Upper lobe of left lung (tissue), 6 donors: ENCODE measurements around the gene COPG2. TPM values are rescaled to one million over a fixed set of nuclear protein-coding genes. Genes with fewer than 3 reads are reported as not detected.

Experiments used
- ATAC-seq, 2 donors: fragments of 200-7000 bp; cut with Tn5 transposase; one replicate each; pipeline ENCODE4 v1.9.1; 2022; ENCODE audit warnings: mild to moderate bottlenecking in 2 of 2, moderate library complexity in 2 of 2; ENCODE audit not compliant: low FRiP score in 2 of 2
- DNase-seq, 2 donors: peaks; one replicate each; pipeline ENCODE4 v3.0.0-alpha.2; 2019 to 2020
- H3K27ac ChIP-seq, 4 donors: fragments of 200-600 bp; sonication (generic); one replicate each; pipeline ENCODE4 v1.5.1; 2016 to 2019
- H3K27me3 ChIP-seq, 4 donors: fragments of 200-600 bp; sonication (generic); one replicate each; pipeline ENCODE4 v1.5.1; 2017 to 2019
- H3K36me3 ChIP-seq, 4 donors: fragments of 200-600 bp; sonication (generic); one replicate each; pipeline ENCODE4 v1.5.1; 2016 to 2019
- H3K4me1 ChIP-seq, 4 donors: fragments of 200-600 bp; sonication (generic); one replicate each; pipeline ENCODE4 v1.5.1; 2018 to 2019
- H3K4me3 ChIP-seq, 4 donors: fragments of 200-600 bp; sonication (generic); one replicate each; pipeline ENCODE4 v1.5.1; 2017 to 2019; ENCODE audit warnings: mild to moderate bottlenecking in 2 of 4, moderate library complexity in 1 of 4
- H3K9me3 ChIP-seq, 4 donors: fragments of 200-600 bp; sonication (generic); one replicate each; pipeline ENCODE4 v1.5.1; 2018 to 2019
- EP300 ChIP-seq, 4 donors: sonication (generic); formaldehyde crosslinking; IDR thresholded peaks; one replicate each; pipeline ENCODE4 v1.5.1; 2017; ENCODE audit warnings: antibody characterized with exemption in 4 of 4, control low read depth in 2 of 4
- POLR2A ChIP-seq, 4 donors: fragments of 450-650 bp; IDR thresholded peaks; one replicate each; pipeline ENCODE4 v1.5.1; 2016 to 2017; ENCODE audit warnings: antibody characterized with exemption in 4 of 4, mild to moderate bottlenecking in 2 of 4
- POLR2AphosphoS5 ChIP-seq, 2 donors: sonication (generic); formaldehyde crosslinking; IDR thresholded peaks; one replicate each; pipeline ENCODE4 v1.5.1; 2017; ENCODE audit warnings: antibody characterized with exemption in 2 of 2
- WGBS, 2 donors: methylation state at CpG; one replicate each; pipeline ENCODE4 v1.1.5; 2017 to 2018; 5-methylcytosine and 5-hydroxymethylcytosine counted together
- total RNA-seq, 6 donors: library from RNA; depleted of rRNA in 4 of 6; stranded (reverse); fragments of >200 nt in 4 of 6; gene quantifications; one replicate each; pipeline versions ENCODE4 v1.1.0 to v1.2.1, GENCODE V29; 2016 to 2021
- TF ChIP-seq, protein P1 (sequence below), 6 experiments: fragments of 450-650 bp in 4 of 6; fragments of 200-600 bp in 2 of 6; sonication (generic) in 2 of 6; IDR thresholded peaks; one replicate each; pipeline ENCODE4 v1.5.1; 2016 to 2019; ENCODE audit warnings: antibody characterized with exemption in 6 of 6
- donor health status: DM: no; HTN: no; CAD: no; lungs with moderate emphysema.
- donor health status: DM: no; HTN: yes; CAD: no; lungs with severe emphysema.

COPG2 gene
- total RNA-seq, 6 donors from 2014 or later, result 8.4 to 18.7 (median 13.9) TPM

- ATAC-seq, result no peak
- TF ChIP-seq POLR2AphosphoS5 (IDR thresholded peaks at IDR 0.05) (no peak), EP300 (IDR thresholded peaks at IDR 0.05) (no peak), POLR2A (IDR thresholded peaks at IDR 0.05) (no peak)
- TF ChIP-seq, protein P1, sequence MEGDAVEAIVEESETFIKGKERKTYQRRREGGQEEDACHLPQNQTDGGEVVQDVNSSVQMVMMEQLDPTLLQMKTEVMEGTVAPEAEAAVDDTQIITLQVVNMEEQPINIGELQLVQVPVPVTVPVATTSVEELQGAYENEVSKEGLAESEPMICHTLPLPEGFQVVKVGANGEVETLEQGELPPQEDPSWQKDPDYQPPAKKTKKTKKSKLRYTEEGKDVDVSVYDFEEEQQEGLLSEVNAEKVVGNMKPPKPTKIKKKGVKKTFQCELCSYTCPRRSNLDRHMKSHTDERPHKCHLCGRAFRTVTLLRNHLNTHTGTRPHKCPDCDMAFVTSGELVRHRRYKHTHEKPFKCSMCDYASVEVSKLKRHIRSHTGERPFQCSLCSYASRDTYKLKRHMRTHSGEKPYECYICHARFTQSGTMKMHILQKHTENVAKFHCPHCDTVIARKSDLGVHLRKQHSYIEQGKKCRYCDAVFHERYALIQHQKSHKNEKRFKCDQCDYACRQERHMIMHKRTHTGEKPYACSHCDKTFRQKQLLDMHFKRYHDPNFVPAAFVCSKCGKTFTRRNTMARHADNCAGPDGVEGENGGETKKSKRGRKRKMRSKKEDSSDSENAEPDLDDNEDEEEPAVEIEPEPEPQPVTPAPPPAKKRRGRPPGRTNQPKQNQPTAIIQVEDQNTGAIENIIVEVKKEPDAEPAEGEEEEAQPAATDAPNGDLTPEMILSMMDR (IDR thresholded peaks at IDR 0.05), result no peak
- no peak overlapping the region for H3K27ac ChIP-seq
- no peaks in the 10 kb centered on the region for H3K27me3 ChIP-seq
- H3K4me3 ChIP-seq, result no peak overlapping the region
- no peak for DNase-seq
- no peaks in the 10 kb centered on the region for H3K9me3 ChIP-seq
- 67 to 80% methylated on average over 1 of the region's 1 CpG for WGBS, 2 donors
- H3K4me1 ChIP-seq, result no peaks in the 10 kb centered on the region
- H3K36me3 ChIP-seq, result no peaks in the 10 kb centered on the region
Measured at GRCh38 chr7:130703851-130704250, 35.3 kb upstream of the COPG2 start.

GRCh38 chr7:130701650-130702049 lies 33.1 kb upstream of the COPG2 start:
- ATAC-seq (no peak), DNase-seq (no peak)
- 87 to 88% methylated on average over 2 of the region's 2 CpGs for WGBS, 2 donors
- Histone ChIP-seq H3K36me3 (no peaks in the 10 kb centered on the region), H3K27me3 (no peaks in the 10 kb centered on the region), H3K4me1 (no peaks in the 10 kb centered on the region), H3K27ac (no peak overlapping the region), H3K4me3 (no peak overlapping the region), H3K9me3 (no peaks in the 10 kb centered on the region)
- TF ChIP-seq, protein P1 (IDR thresholded peaks at IDR 0.05), result no peak
- TF ChIP-seq POLR2A (IDR thresholded peaks at IDR 0.05), result no peak
- no peak for TF ChIP-seq EP300 (IDR thresholded peaks at IDR 0.05)

GRCh38 chr7:130700760-130701159 lies 32.2 kb upstream of the COPG2 start:
- DNase-seq (no peak), ATAC-seq (no peak)
- Histone ChIP-seq H3K27me3 (no peaks in the 10 kb centered on the region), H3K9me3 (no peaks in the 10 kb centered on the region), H3K27ac (no peak overlapping the region), H3K36me3 (no peaks in the 10 kb centered on the region), H3K4me3 (no peak overlapping the region), H3K4me1 (no peaks in the 10 kb centered on the region)
- no peak for TF ChIP-seq EP300 (IDR thresholded peaks at IDR 0.05)
- TF ChIP-seq, protein P1 (IDR thresholded peaks at IDR 0.05), result no peak
- no peak for TF ChIP-seq POLR2AphosphoS5 (IDR thresholded peaks at IDR 0.05)
- no peak for TF ChIP-seq POLR2A (IDR thresholded peaks at IDR 0.05)
- 86 to 95% methylated on average over 1 of the region's 1 CpG for WGBS, 2 donors

- H3K4me3 ChIP-seq, result no peak overlapping the region
- no peaks in the 10 kb centered on the region for H3K9me3 ChIP-seq
- H3K4me1 ChIP-seq, result no peaks in the 10 kb centered on the region
- no peak overlapping the region for H3K27ac ChIP-seq
- ATAC-seq (no peak), DNase-seq (no peak)
- TF ChIP-seq, protein P1 (IDR thresholded peaks at IDR 0.05), result no peak
- TF ChIP-seq EP300 (IDR thresholded peaks at IDR 0.05), result no peak
- no peak for TF ChIP-seq POLR2A (IDR thresholded peaks at IDR 0.05)
- TF ChIP-seq POLR2AphosphoS5 (IDR thresholded peaks at IDR 0.05), result no peak
- no peaks in the 10 kb centered on the region for H3K27me3 ChIP-seq
- H3K36me3 ChIP-seq, result no peaks in the 10 kb centered on the region
- 67 to 69% methylated on average over 4 of the region's 4 CpGs for WGBS, 2 donors
Measured at GRCh38 chr7:130699686-130700085, 31.1 kb upstream of the COPG2 start.

DNA sequence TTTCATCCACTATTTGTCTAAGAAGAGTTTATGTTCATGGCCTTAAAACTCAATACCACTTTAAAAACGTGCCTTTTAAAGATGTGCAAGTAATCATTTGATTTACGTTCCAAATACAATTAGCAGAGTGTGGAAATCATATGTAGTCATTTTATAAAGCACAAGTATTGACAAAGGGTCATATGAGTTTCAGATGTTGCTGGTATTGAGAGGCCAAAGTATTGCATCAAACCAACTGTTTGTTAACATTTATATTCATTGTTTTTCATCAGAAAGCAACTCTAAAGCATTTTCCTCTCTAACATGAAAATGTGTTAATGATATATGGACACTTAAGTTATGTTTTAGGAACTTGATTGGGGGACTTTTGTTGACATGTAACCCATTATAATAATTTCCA lies 29.3 kb upstream of the COPG2 start:
- Histone ChIP-seq H3K36me3 (no peaks in the 10 kb centered on the region), H3K4me1 (no peaks in the 10 kb centered on the region), H3K9me3 (no peaks in the 10 kb centered on the region), H3K27me3 (no peaks in the 10 kb centered on the region), H3K4me3 (no peak overlapping the region), H3K27ac (no peak overlapping the region)
- TF ChIP-seq POLR2A (IDR thresholded peaks at IDR 0.05) (no peak), EP300 (IDR thresholded peaks at IDR 0.05) (no peak), POLR2AphosphoS5 (IDR thresholded peaks at IDR 0.05) (no peak)
- TF ChIP-seq, protein P1 (IDR thresholded peaks at IDR 0.05), result no peak
- WGBS, 2 donors, result 75 to 82% methylated on average over 2 of the region's 2 CpGs
- DNase-seq (no peak), ATAC-seq (no peak)
